Activated naive CD8-positive, alpha-beta T cell treated with anti-CD3 and anti-CD28 coated beads, Interleukin-2, amount 50 U/mL, for 24 hours (primary cell): ENCODE measurements around the gene CBX4.

ENCODE experiments used
- ATAC-seq: fragments of 150-1000 bp; cut with Tn5 transposase; one replicate; pipeline ENCODE4 v1.10.0; 2021
- DNase-seq: peaks from one replicate; pipeline ENCODE4 v3.0.0; 2021
- H3K27ac Mint-ChIP-seq: one replicate; pipeline ENCODE4 v1.8.0; 2021; ENCODE audit warnings: mild to moderate bottlenecking, mixed read lengths
- H3K27me3 Mint-ChIP-seq: one replicate; pipeline ENCODE4 v1.8.0; 2021; ENCODE audit warnings: mixed read lengths
- H3K36me3 Mint-ChIP-seq: one replicate; pipeline ENCODE4 v1.8.0; 2021; ENCODE audit warnings: low read depth, mixed read lengths
- H3K4me1 Mint-ChIP-seq: one replicate; pipeline ENCODE4 v1.8.0; 2021; ENCODE audit warnings: mixed read lengths
- H3K4me3 Mint-ChIP-seq: one replicate; pipeline ENCODE4 v1.8.0; 2021; ENCODE audit warnings: mild to moderate bottlenecking, moderate library complexity, mixed read lengths
- H3K9me3 Mint-ChIP-seq: one replicate; pipeline ENCODE4 v1.8.0; 2021; ENCODE audit warnings: mixed read lengths

The CBX4 gene

GRCh38 chr17:79840269-79840988, 1.2 kb upstream of the CBX4 start:
- no peak for ATAC-seq
- H3K27me3 Mint-ChIP-seq: peaks cover 34% of the 10 kb centered on the region
- peak; percentile 37 for DNase-seq
- H3K4me1 Mint-ChIP-seq: peaks cover 49% of the 10 kb centered on the region
- H3K9me3 Mint-ChIP-seq: no peaks in the 10 kb centered on the region
- no peak overlapping the region for H3K27ac Mint-ChIP-seq
- peak overlapping the region; percentile 14 for H3K4me3 Mint-ChIP-seq
- no peaks in the 10 kb centered on the region for H3K36me3 Mint-ChIP-seq

GRCh38 chr17:79838522-79839274, 542 bp downstream of the CBX4 start:
- Mint-ChIP-seq H3K36me3 (peaks cover 3% of the 10 kb centered on the region), H3K27me3 (peaks cover 31% of the 10 kb centered on the region), H3K4me1 (peaks cover 51% of the 10 kb centered on the region), H3K4me3 (peak overlapping the region; percentile 88), H3K9me3 (no peaks in the 10 kb centered on the region), H3K27ac (peak overlapping the region; percentile 86)
- ATAC-seq (peak; percentile 34), DNase-seq (peak; percentile 69)

GRCh38 chr17:79837888-79838521, 1.2 kb downstream of the CBX4 start:
- peaks cover 51% of the 10 kb centered on the region for H3K4me1 Mint-ChIP-seq
- peaks cover 27% of the 10 kb centered on the region for H3K27me3 Mint-ChIP-seq
- H3K36me3 Mint-ChIP-seq: peaks cover 5% of the 10 kb centered on the region
- H3K4me3 Mint-ChIP-seq: peak overlapping the region; percentile 88
- ATAC-seq (no peak), DNase-seq (peak; percentile 16)
- peak overlapping the region; percentile 86 for H3K27ac Mint-ChIP-seq
- H3K9me3 Mint-ChIP-seq: no peaks in the 10 kb centered on the region

- Mint-ChIP-seq H3K36me3 (peaks cover 6% of the 10 kb centered on the region), H3K4me3 (peak overlapping the region; percentile 88), H3K27ac (peak overlapping the region; percentile 86), H3K4me1 (peaks cover 45% of the 10 kb centered on the region), H3K27me3 (peaks cover 19% of the 10 kb centered on the region), H3K9me3 (no peaks in the 10 kb centered on the region)
- DNase-seq (peak; percentile 78), ATAC-seq (peak; percentile 30)
These were observed 2.0 kb downstream of the CBX4 start for GRCh38 chr17:79836972-79837887.

- DNase-seq (no peak), ATAC-seq (no peak)
- Mint-ChIP-seq H3K27ac (peak overlapping the region; percentile 22), H3K4me3 (peak overlapping the region; percentile 88), H3K4me1 (peaks cover 42% of the 10 kb centered on the region), H3K36me3 (peaks cover 6% of the 10 kb centered on the region), H3K9me3 (no peaks in the 10 kb centered on the region), H3K27me3 (peaks cover 16% of the 10 kb centered on the region)
These were observed 2.7 kb downstream of the CBX4 start for GRCh38 chr17:79836510-79836971.

- peaks cover 6% of the 10 kb centered on the region for H3K36me3 Mint-ChIP-seq
- no peak for ATAC-seq
These were observed 3.2 kb downstream of the CBX4 start for GRCh38 chr17:79835953-79836509.

GRCh38 chr17:79835470-79835899, 3.8 kb downstream of the CBX4 start:
- Mint-ChIP-seq H3K27me3 (peaks cover 6% of the 10 kb centered on the region), H3K4me3 (no peak overlapping the region), H3K9me3 (no peaks in the 10 kb centered on the region), H3K27ac (no peak overlapping the region), H3K36me3 (peaks cover 6% of the 10 kb centered on the region), H3K4me1 (peaks cover 40% of the 10 kb centered on the region)
- ATAC-seq (no peak), DNase-seq (no peak)

More at GRCh38 chr17:79835953-79836509, 3.2 kb downstream of the CBX4 start:
- DNase-seq: no peak
- Mint-ChIP-seq H3K4me3 (no peak overlapping the region), H3K9me3 (no peaks in the 10 kb centered on the region), H3K27ac (no peak overlapping the region), H3K27me3 (peaks cover 11% of the 10 kb centered on the region), H3K4me1 (peaks cover 40% of the 10 kb centered on the region)

GRCh38 chr17:79834565-79835469, 4.4 kb downstream of the CBX4 start:
- H3K4me1 Mint-ChIP-seq: peaks cover 35% of the 10 kb centered on the region
- H3K9me3 Mint-ChIP-seq: no peaks in the 10 kb centered on the region
- no peak overlapping the region for H3K4me3 Mint-ChIP-seq
- DNase-seq (peak; percentile 70), ATAC-seq (no peak)
- peaks cover under 1% of the 10 kb centered on the region for H3K27me3 Mint-ChIP-seq
- peaks cover 6% of the 10 kb centered on the region for H3K36me3 Mint-ChIP-seq
- no peak overlapping the region for H3K27ac Mint-ChIP-seq

GRCh38 chr17:79833744-79834564, 5.3 kb downstream of the CBX4 start:
- no peaks in the 10 kb centered on the region for H3K9me3 Mint-ChIP-seq
- DNase-seq (no peak), ATAC-seq (no peak)
- H3K4me3 Mint-ChIP-seq: no peak overlapping the region
- H3K36me3 Mint-ChIP-seq: peaks cover 6% of the 10 kb centered on the region
- H3K27ac Mint-ChIP-seq: no peak overlapping the region
- peaks cover 35% of the 10 kb centered on the region for H3K4me1 Mint-ChIP-seq
- no peaks in the 10 kb centered on the region for H3K27me3 Mint-ChIP-seq

GRCh38 chr17:79833110-79833450, 6.2 kb downstream of the CBX4 start:
- no peak for ATAC-seq
- no peak overlapping the region for H3K27ac Mint-ChIP-seq
- DNase-seq: no peak
- H3K4me1 Mint-ChIP-seq: peaks cover 32% of the 10 kb centered on the region
- H3K4me3 Mint-ChIP-seq: no peak overlapping the region
- H3K36me3 Mint-ChIP-seq: peaks cover 6% of the 10 kb centered on the region
- H3K9me3 Mint-ChIP-seq: no peaks in the 10 kb centered on the region
- H3K27me3 Mint-ChIP-seq: no peaks in the 10 kb centered on the region

- Mint-ChIP-seq H3K27me3 (no peaks in the 10 kb centered on the region), H3K4me1 (peaks cover 27% of the 10 kb centered on the region), H3K9me3 (no peaks in the 10 kb centered on the region), H3K36me3 (peaks cover 6% of the 10 kb centered on the region), H3K27ac (no peak overlapping the region), H3K4me3 (no peak overlapping the region)
- no peak for ATAC-seq
- DNase-seq: no peak
These were observed 6.8 kb downstream of the CBX4 start for GRCh38 chr17:79832218-79833109.
